HL-60 (cell line): Measurements from ENCODE around the gene SPATA46.

Experiments
- TF ChIP-seq, protein P1 (sequence below): IDR thresholded peaks from one replicate; pipeline ENCODE4 v1.5.1; 2011; ENCODE audit warnings: low read length, control low read depth, inconsistent platforms; ENCODE audit not compliant: insufficient read depth
- TF ChIP-seq, protein P2 (sequence below): IDR thresholded peaks from 2 replicates; pipeline ENCODE4 v1.6.1; 2012; ENCODE audit warnings: low read depth; ENCODE audit not compliant: insufficient replicate concordance

DNA sequence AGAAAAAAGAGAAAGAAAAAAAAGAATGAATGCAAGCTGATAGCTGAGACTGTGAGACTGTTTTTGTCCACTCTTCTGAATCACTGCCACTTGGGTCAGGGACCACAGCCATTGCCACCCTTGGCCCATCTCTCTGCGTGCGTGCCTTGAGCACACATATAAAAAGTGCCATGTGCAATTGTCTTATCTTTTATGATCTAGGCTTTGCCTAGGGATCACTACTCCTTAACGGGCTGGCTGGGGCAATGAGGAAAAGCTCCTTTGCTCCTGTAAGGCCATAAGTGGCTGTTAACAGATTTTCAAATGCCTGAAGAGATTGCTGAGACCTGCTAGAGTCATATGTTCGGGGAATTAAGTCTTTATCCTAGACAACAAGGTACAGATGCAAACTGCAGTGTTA lies 8.2 kb downstream of the SPATA46 start:
- TF ChIP-seq, protein P1, sequence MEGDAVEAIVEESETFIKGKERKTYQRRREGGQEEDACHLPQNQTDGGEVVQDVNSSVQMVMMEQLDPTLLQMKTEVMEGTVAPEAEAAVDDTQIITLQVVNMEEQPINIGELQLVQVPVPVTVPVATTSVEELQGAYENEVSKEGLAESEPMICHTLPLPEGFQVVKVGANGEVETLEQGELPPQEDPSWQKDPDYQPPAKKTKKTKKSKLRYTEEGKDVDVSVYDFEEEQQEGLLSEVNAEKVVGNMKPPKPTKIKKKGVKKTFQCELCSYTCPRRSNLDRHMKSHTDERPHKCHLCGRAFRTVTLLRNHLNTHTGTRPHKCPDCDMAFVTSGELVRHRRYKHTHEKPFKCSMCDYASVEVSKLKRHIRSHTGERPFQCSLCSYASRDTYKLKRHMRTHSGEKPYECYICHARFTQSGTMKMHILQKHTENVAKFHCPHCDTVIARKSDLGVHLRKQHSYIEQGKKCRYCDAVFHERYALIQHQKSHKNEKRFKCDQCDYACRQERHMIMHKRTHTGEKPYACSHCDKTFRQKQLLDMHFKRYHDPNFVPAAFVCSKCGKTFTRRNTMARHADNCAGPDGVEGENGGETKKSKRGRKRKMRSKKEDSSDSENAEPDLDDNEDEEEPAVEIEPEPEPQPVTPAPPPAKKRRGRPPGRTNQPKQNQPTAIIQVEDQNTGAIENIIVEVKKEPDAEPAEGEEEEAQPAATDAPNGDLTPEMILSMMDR = no peak
- TF ChIP-seq, protein P2, sequence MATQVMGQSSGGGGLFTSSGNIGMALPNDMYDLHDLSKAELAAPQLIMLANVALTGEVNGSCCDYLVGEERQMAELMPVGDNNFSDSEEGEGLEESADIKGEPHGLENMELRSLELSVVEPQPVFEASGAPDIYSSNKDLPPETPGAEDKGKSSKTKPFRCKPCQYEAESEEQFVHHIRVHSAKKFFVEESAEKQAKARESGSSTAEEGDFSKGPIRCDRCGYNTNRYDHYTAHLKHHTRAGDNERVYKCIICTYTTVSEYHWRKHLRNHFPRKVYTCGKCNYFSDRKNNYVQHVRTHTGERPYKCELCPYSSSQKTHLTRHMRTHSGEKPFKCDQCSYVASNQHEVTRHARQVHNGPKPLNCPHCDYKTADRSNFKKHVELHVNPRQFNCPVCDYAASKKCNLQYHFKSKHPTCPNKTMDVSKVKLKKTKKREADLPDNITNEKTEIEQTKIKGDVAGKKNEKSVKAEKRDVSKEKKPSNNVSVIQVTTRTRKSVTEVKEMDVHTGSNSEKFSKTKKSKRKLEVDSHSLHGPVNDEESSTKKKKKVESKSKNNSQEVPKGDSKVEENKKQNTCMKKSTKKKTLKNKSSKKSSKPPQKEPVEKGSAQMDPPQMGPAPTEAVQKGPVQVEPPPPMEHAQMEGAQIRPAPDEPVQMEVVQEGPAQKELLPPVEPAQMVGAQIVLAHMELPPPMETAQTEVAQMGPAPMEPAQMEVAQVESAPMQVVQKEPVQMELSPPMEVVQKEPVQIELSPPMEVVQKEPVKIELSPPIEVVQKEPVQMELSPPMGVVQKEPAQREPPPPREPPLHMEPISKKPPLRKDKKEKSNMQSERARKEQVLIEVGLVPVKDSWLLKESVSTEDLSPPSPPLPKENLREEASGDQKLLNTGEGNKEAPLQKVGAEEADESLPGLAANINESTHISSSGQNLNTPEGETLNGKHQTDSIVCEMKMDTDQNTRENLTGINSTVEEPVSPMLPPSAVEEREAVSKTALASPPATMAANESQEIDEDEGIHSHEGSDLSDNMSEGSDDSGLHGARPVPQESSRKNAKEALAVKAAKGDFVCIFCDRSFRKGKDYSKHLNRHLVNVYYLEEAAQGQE = no peak
